Endothelial cell of umbilical vein (primary cell): ENCODE measurements around the gene COL9A1. TPM values are rescaled to one million over a fixed set of nuclear protein-coding genes. Genes with fewer than 3 reads are reported as not detected.

Source experiments
- BruUV-seq: library from RNA; stranded (reverse); fragments of 400-500 nt; replicated peaks from 2 replicates; lab custom pipeline; 2021; lab: Mats Ljungman, UMichigan
- CTCF ChIA-PET: fragments of 300-600, 350-600 bp; sonication (Branson Sonifier 250); formaldehyde crosslinking; loops from one replicate; lab custom pipeline; 2021; ENCODE audit warnings: antibody characterized with exemption, inconsistent platforms; lab: Charles Lee
- POLR2A ChIA-PET: fragments of 300-600, 350-600 bp; sonication (Branson Sonifier 250); formaldehyde crosslinking; loops from one replicate; lab custom pipeline; 2021; ENCODE audit warnings: antibody characterized with exemption, inconsistent platforms; lab: Charles Lee
- DNase-seq: peaks from one replicate; pipeline ENCODE4 v3.0.0-alpha.2; 2011; ENCODE audit warnings: low read depth, low spot score
- FAIRE-seq: peaks from 2 replicates; lab custom pipeline; 2011; peaks lifted over from hg19 to GRCh38; lab: Jason Lieb, UNC
- H2AFZ ChIP-seq: 2 replicates; pipeline ENCODE4 v1.6.0; 2012; ENCODE audit warnings: low read depth, low read length, control low read depth, inconsistent platforms
- H3K27ac ChIP-seq: 2 replicates; pipeline ENCODE4 v1.5.1; 2011; ENCODE audit warnings: low read depth, mild to moderate bottlenecking, control low read depth, low read length, moderate library complexity; ENCODE audit not compliant: insufficient read depth
- H3K27me3 ChIP-seq, 2 experiments: 2 replicates each; pipeline versions ENCODE4 v1.6.0 to v1.6.1; 2011; ENCODE audit warnings: low read length in 2 of 2, mixed read lengths in 1 of 2; ENCODE audit not compliant: control insufficient read depth in 2 of 2, insufficient read depth in 2 of 2
- H3K36me3 ChIP-seq, 2 experiments: 2 replicates in 1 of 2; 3 replicates in 1 of 2; pipeline ENCODE4 v1.5.1; 2011; ENCODE audit warnings: low read length in 2 of 2, mild to moderate bottlenecking in 1 of 2, moderate library complexity in 1 of 2; ENCODE audit not compliant: control insufficient read depth in 2 of 2, insufficient read depth in 2 of 2; ENCODE audit errors: extremely low read depth in 1 of 2
- H3K4me1 ChIP-seq: 3 replicates; pipeline ENCODE4 v1.5.1; 2011; ENCODE audit warnings: mild to moderate bottlenecking, low read length; ENCODE audit not compliant: control insufficient read depth, insufficient read depth; ENCODE audit errors: extremely low read depth
- H3K4me2 ChIP-seq: 2 replicates; pipeline ENCODE4 v1.6.1; 2011; ENCODE audit warnings: low read length, control low read depth, mixed read lengths; ENCODE audit not compliant: insufficient read depth
- H3K4me3 ChIP-seq, 3 experiments: fragments of 200-600 bp in 1 of 3; sonication (generic), shearing (Covaris generic) in 1 of 3; replicated peaks in 1 of 3; 2 replicates each; pipeline ENCODE4 v1.5.1; 2011 to 2016; ENCODE audit warnings: control low read depth in 3 of 3, low read length in 3 of 3, mild to moderate bottlenecking in 2 of 3, inconsistent platforms in 1 of 3, low read depth in 1 of 3, moderate library complexity in 1 of 3; ENCODE audit not compliant: insufficient read depth in 1 of 3
- H3K79me2 ChIP-seq: 2 replicates; pipeline ENCODE4 v1.6.0; 2012; ENCODE audit warnings: low read length, inconsistent platforms; ENCODE audit not compliant: control insufficient read depth, insufficient read depth
- H3K9ac ChIP-seq: replicated peaks from 2 replicates; pipeline ENCODE3; 2011; ENCODE audit warnings: low read length, control low read depth; ENCODE audit not compliant: insufficient read depth; ENCODE audit errors: extremely low read depth
- H3K9me1 ChIP-seq: replicated peaks from 3 replicates; pipeline ENCODE4 v1.6.0; 2011; ENCODE audit warnings: mild to moderate bottlenecking, low read length; ENCODE audit not compliant: control insufficient read depth, insufficient read depth; ENCODE audit errors: extremely low read depth
- H3K9me3 ChIP-seq: replicated peaks from 2 replicates; pipeline ENCODE4 v1.5.1; 2012; ENCODE audit warnings: low read length, inconsistent platforms; ENCODE audit not compliant: control insufficient read depth, insufficient read depth
- H4K20me1 ChIP-seq: replicated peaks from 2 replicates; pipeline ENCODE3; 2011; ENCODE audit warnings: mild to moderate bottlenecking, low read length; ENCODE audit not compliant: control insufficient read depth, insufficient read depth; ENCODE audit errors: extremely low read depth
- CTCF ChIP-seq, 2 donors: IDR thresholded peaks; 1 replicate in 1 of 2; 2 replicates in 1 of 2; pipeline ENCODE4 v1.5.1; 2011; ENCODE audit warnings: low read length in 2 of 2, mild to moderate bottlenecking in 2 of 2, moderate library complexity in 2 of 2, control low read depth in 1 of 2, inconsistent platforms in 1 of 2, low read depth in 1 of 2; ENCODE audit not compliant: insufficient read depth in 1 of 2; ENCODE audit errors: extremely low read depth in 1 of 2
- EZH2 ChIP-seq: IDR thresholded peaks from 2 replicates; pipeline ENCODE4 v1.6.1; 2012; ENCODE audit warnings: borderline replicate concordance, low read depth, mild to moderate bottlenecking, moderate library complexity, low read length, inconsistent platforms; ENCODE audit not compliant: severe bottlenecking
- FOS ChIP-seq: IDR thresholded peaks from 2 replicates; pipeline ENCODE4 v1.6.1; 2011; ENCODE audit warnings: mild to moderate bottlenecking, low read length, moderate library complexity, borderline replicate concordance; ENCODE audit not compliant: insufficient read depth
- GATA2 ChIP-seq: IDR thresholded peaks from 2 replicates; pipeline ENCODE4 v1.7.0; 2011; ENCODE audit warnings: low read depth, mild to moderate bottlenecking, moderate library complexity, mixed read lengths, low read length; ENCODE audit not compliant: insufficient read length, insufficient read depth
- JUN ChIP-seq: IDR thresholded peaks from 2 replicates; pipeline ENCODE4 v1.6.1; 2011; ENCODE audit warnings: borderline replicate concordance, low read depth; ENCODE audit not compliant: insufficient read length, insufficient read depth
- MAX ChIP-seq: IDR thresholded peaks from 2 replicates; pipeline ENCODE4 v1.6.1; 2011; ENCODE audit not compliant: insufficient read depth, insufficient read length
- MYC ChIP-seq: IDR thresholded peaks from one replicate; pipeline ENCODE4 v1.6.1; 2011; ENCODE audit warnings: mild to moderate bottlenecking, low read depth, low read length
- POLR2A ChIP-seq: IDR thresholded peaks from 2 replicates; pipeline ENCODE4 v1.6.1; 2012; ENCODE audit warnings: low read depth, mild to moderate bottlenecking, control low read depth, low read length
- POLR2AphosphoS5 ChIP-seq: IDR thresholded peaks from 2 replicates; pipeline ENCODE4 v1.6.1; 2012; ENCODE audit warnings: low read depth, mild to moderate bottlenecking, control low read depth, low read length, moderate library complexity; ENCODE audit not compliant: insufficient read depth
- dilution Hi-C: fragments of 300-500 bp; cut with MboI; formaldehyde crosslinking; loops from one replicate; pipeline ENCODE4 v1.15.0; 2019; ENCODE audit warnings: low sequenced_read_pairs; ENCODE audit not compliant: extremely low pct_ligation_motif_present
- intact Hi-C: fragments of 100-400 bp; cut with micrococcal nuclease; formaldehyde crosslinking; loops from one replicate; pipeline ENCODE4 v1.10.0; 2022
- polyA plus RNA-seq, 4 experiments: library from polyadenylated mRNA; depleted of rRNA in 3 of 4; stranded (reverse) in 3 of 4; unstranded in 1 of 4; fragments of >200 nt; gene quantifications; 2 replicates each; pipeline versions ENCODE4 v1.2.1 to v1.2.3, GENCODE V29; 2011 to 2012; ENCODE audit warnings: missing spikeins in 1 of 4
- total RNA-seq: library from RNA; stranded (reverse); gene quantifications from 2 replicates; pipeline ENCODE4 v1.2.3, GENCODE V29; 2021

Gene COL9A1
- total and polyA plus RNA-seq, 2 donors (not counting 3 experiments of a cell fraction or from before 2014, with no cell fraction given), result not detected

GRCh38 chr6:70312165-70312745, 9.4 kb upstream of the COL9A1 start:
- intact Hi-C loops, result loop anchor here (5.0 kb wide), 1 partner anchor 645 kb away; the partner anchor contains the start of gene B3GAT2
- Histone ChIP-seq H4K20me1 (no peaks in the 10 kb centered on the region), H3K9ac (no peak overlapping the region), H3K4me2 (no peak overlapping the region), H3K79me2 (no peaks in the 10 kb centered on the region), H3K4me3 (no peak overlapping the region), H3K27me3 (peaks cover 0 to 6% of the 10 kb centered on the region in 2 experiments), H3K9me1 (no peaks in the 10 kb centered on the region), H3K36me3 (no peaks in the 10 kb centered on the region), H2AFZ (no peak overlapping the region), H3K27ac (no peak overlapping the region), H3K4me1 (no peaks in the 10 kb centered on the region), H3K9me3 (no peaks in the 10 kb centered on the region)
- FAIRE-seq (no peak), DNase-seq (no peak)
- BruUV-seq, result no TSS peak
- dilution Hi-C loops, result no loop called here
- ChIA-PET CTCF (interaction anchor here (1.8 to 4.1 kb wide), 5 partner anchors 57 to 700 kb away, joined by 5 to 135 read pairs (median 79); partner anchors contain the start of gene B3GAT2), POLR2A (no interaction called here)
- TF ChIP-seq MYC (no peak), POLR2AphosphoS5 (no peak), EZH2 (no peak), JUN (no peak), GATA2 (no peak), MAX (no peak), CTCF (IDR thresholded peaks at IDR 0.05; ENCODE audit: extremely low read depth in 1 of 2, insufficient read depth in 1 of 2, low read depth in 1 of 2, low read length in 2 of 2) (no peak), POLR2A (no peak), FOS (no peak)
